ENCODE measurements around the gene FMN1. TPM values are rescaled to one million over a fixed set of nuclear protein-coding genes. Genes with fewer than 3 reads are reported as not detected.

Gene FMN1
- total RNA-seq, 6 donors from 2014 or later = 20.2 to 176 (median 53.8) TPM

- 51 to 63% methylated on average over 11 to 14 of the region's 14 CpGs for WGBS, 2 donors
- DNase-seq = peak in 1 of 2 donors; percentile 78
These were observed 40.0 kb downstream of the FMN1 start for GRCh38 chr15:33154351-33155166.

GRCh38 chr15:33153548-33153947 is 41.0 kb downstream of the FMN1 start:
- 89 to 95% methylated on average over 16 to 17 of the region's 17 CpGs for WGBS, 2 donors
- peak overlapping the region; percentile 69 to 76 (median 72) for H3K27ac ChIP-seq
- ATAC-seq (ENCODE audit: low FRiP score in 2 of 2) = no peak
- TF ChIP-seq POLR2AphosphoS5 (IDR thresholded peaks at IDR 0.05) (no peak), CTCF (IDR thresholded peaks at IDR 0.05) (no peak), POLR2A (IDR thresholded peaks at IDR 0.05) (no peak), EP300 (IDR thresholded peaks at IDR 0.05) (no peak)
- no peaks in the 10 kb centered on the region for H3K36me3 ChIP-seq
- H3K4me1 ChIP-seq = peaks cover 3 to 26% (median 12%) of the 10 kb centered on the region in 4 donors
- H3K9me3 ChIP-seq = no peaks in the 10 kb centered on the region
- peak in 1 of 2 donors; percentile 43 for DNase-seq
- H3K4me3 ChIP-seq = peak overlapping the region in 3 of 4 donors; percentile 4 to 42 (median 37)
- H3K27me3 ChIP-seq = no peaks in the 10 kb centered on the region

More at GRCh38 chr15:33154351-33155166, 40.0 kb downstream of the FMN1 start:
- TF ChIP-seq POLR2A (IDR thresholded peaks at IDR 0.05) = peak in 2 of 4 donors; percentile 31 to 76
- TF ChIP-seq CTCF (IDR thresholded peaks at IDR 0.05) = no peak
- TF ChIP-seq EP300 (IDR thresholded peaks at IDR 0.05) = peak in 2 of 4 donors; percentile 73 to 77
- TF ChIP-seq POLR2AphosphoS5 (IDR thresholded peaks at IDR 0.05) = peak; percentile 67 to 75
- H3K36me3 ChIP-seq = no peaks in the 10 kb centered on the region
- H3K4me1 ChIP-seq = peaks cover 3 to 25% (median 12%) of the 10 kb centered on the region in 4 donors
- H3K27ac ChIP-seq = peak overlapping the region; percentile 69 to 76 (median 71)
- no peaks in the 10 kb centered on the region for H3K27me3 ChIP-seq
- H3K9me3 ChIP-seq = no peaks in the 10 kb centered on the region
- peak overlapping the region in 3 of 4 donors; percentile 4 to 42 (median 37) for H3K4me3 ChIP-seq
- peak; percentile 69 to 81 for ATAC-seq (ENCODE audit: low FRiP score in 2 of 2)

GRCh38 chr15:33152502-33153109 is 41.9 kb downstream of the FMN1 start:
- DNase-seq (peak in 1 of 2 donors; percentile 60), ATAC-seq (ENCODE audit: low FRiP score in 2 of 2) (peak; percentile 78 to 80)
- Histone ChIP-seq H3K4me3 (peak overlapping the region in 3 of 4 donors; percentile 16 to 42 (median 37)), H3K27ac (peak overlapping the region; percentile 57 to 76 (median 72)), H3K27me3 (no peaks in the 10 kb centered on the region), H3K4me1 (peaks cover 3 to 26% (median 12%) of the 10 kb centered on the region in 4 donors), H3K9me3 (no peaks in the 10 kb centered on the region), H3K36me3 (no peaks in the 10 kb centered on the region)
- WGBS, 2 donors = 25 to 40% methylated on average over 5 of the region's 5 CpGs
- TF ChIP-seq CTCF (IDR thresholded peaks at IDR 0.05) (no peak), POLR2AphosphoS5 (IDR thresholded peaks at IDR 0.05) (peak; percentile 42 to 85), EP300 (IDR thresholded peaks at IDR 0.05) (peak in 2 of 4 donors; percentile 20 to 73), POLR2A (IDR thresholded peaks at IDR 0.05) (peak in 1 of 4 donors; percentile 63)

DNA sequence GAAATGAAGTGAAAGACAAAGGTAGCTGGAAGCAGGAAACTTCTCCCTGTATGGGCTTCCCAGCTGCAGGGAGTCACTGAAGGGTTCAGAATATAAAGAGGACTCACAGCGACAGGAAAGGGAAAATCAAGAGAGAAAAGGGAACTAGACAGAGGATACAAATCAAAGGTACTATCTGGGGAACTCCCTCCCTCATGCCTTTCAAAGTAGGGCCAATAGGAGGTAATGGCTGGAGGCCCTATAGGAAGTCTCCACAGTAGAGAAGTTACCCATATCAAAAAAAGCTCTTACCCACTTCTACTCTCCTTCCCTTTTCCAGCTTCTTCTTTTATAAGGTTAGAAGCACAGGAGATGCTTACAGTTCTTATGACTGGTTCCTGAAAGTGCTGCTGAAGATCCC is 43.5 kb downstream of the FMN1 start:
- Histone ChIP-seq H3K4me1 (peaks cover 0 to 26% (median 20%) of the 10 kb centered on the region in 4 donors), H3K4me3 (peak overlapping the region in 2 of 4 donors; percentile 17 to 35), H3K27me3 (no peaks in the 10 kb centered on the region), H3K27ac (peak overlapping the region in 1 of 4 donors; percentile 5), H3K36me3 (no peaks in the 10 kb centered on the region), H3K9me3 (no peaks in the 10 kb centered on the region)
- no peak for DNase-seq
- TF ChIP-seq CTCF (IDR thresholded peaks at IDR 0.05) (no peak), POLR2A (IDR thresholded peaks at IDR 0.05) (peak in 1 of 4 donors; percentile 35), EP300 (IDR thresholded peaks at IDR 0.05) (no peak), POLR2AphosphoS5 (IDR thresholded peaks at IDR 0.05) (no peak)
- WGBS, 2 donors = 21 to 63% methylated on average over 1 of the region's 1 CpG
- ATAC-seq (ENCODE audit: low FRiP score in 2 of 2) = peak; percentile 20 to 54

All from upper lobe of left lung (tissue), 6 donors.